CD4-positive, alpha-beta T cell treated with Interleukin-10 for 1 hour (primary cell): ENCODE measurements around the gene MPV17L2.
"Not testable (repeated sequence)": the region's sequence is repeated elsewhere in the genome, so short reads cannot be mapped to it uniquely, and the experiment has no call there.

ENCODE experiments used
- DNase-seq: peaks from one replicate; pipeline ENCODE4 v3.0.0-alpha.2; 2020

Gene MPV17L2

GRCh38 chr19:18192673-18193387, at the start of gene MPV17L2:
Gene MPV17L2, plus strand, starts transcription at chr19:18193218. Its CDS starts 64 bp downstream, at chr19:18193282.
- DNase-seq: peak; percentile 100

DNA sequence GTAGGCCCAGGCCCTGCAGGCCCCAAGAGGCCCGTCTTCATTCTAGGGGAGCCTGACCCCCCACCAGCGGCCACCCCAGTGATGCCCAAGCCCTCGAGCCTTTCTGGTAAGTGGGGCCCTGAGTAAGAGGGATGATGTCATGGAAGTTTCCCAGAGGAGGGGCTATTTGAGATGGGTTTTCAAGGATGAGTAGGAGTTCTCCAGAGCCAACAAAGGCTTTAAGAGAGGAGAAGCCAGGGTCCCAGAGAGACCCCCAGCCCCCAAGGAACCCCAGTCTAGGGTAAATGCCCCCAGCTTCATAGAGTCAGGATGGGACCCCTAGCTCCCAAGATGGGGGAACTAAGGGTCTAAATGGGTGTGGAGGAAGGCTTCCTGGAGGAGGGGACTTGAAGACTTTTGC, 49.1 kb upstream of the MPV17L2 start:
- no peak for DNase-seq

DNA sequence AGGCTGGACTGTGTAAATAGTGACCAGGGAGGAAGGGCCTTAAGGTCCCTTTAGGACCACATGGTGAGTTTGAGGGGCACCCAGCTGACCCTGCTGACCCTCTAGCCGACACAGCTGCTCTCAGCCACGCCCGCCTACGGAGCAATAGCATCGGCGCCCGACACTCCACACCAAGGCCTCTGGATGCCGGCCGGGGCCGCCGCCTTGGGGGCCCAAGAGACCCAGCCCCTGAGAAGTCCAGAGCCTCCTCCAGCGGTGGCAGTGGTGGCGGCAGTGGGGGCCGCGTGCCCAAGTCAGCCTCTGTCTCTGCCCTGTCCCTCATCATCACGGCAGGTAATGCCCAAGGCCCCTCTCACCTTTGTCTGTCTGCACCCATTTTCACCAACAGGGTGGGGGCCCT, 48.7 kb upstream of the MPV17L2 start:
- DNase-seq: no peak

DNA sequence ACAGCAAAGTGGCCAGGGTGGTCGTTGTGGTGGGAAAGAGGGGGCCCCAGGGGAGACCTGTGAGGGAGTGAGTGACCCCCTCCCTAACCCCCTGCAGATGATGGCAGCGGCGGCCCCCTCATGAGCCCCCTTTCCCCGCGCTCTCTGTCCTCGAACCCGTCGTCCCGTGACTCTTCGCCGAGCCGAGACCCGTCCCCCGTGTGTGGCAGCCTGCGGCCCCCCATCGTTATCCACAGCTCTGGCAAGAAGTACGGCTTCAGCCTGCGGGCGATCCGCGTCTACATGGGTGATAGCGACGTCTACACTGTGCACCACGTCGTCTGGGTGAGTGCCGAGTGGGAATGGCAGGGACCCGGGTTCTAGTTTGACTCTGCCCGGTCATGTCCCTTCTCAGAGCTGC, 48.1 kb upstream of the MPV17L2 start:
- no peak for DNase-seq

- no peak for DNase-seq
Observed at GRCh38 chr19:18145391-18145999, 47.5 kb upstream of the MPV17L2 start.

DNA sequence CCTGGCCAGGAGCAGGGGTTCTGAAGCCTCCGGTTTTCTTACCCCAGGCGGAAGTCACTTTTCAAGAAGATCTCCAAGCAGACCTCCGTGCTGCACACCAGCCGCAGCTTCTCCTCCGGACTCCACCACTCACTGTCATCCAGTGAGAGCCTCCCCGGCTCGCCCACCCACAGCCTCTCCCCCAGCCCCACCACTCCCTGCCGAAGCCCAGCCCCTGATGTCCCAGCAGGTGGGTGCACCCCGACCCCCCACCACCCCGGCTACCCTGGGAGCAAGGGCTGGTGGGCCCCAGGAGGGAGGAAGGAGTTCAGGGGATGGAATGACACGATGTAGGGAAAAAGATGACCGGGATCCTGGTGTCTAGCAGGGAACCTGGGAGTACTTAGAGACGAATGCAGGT, 45.6 kb upstream of the MPV17L2 start:
- no peak for DNase-seq

DNA sequence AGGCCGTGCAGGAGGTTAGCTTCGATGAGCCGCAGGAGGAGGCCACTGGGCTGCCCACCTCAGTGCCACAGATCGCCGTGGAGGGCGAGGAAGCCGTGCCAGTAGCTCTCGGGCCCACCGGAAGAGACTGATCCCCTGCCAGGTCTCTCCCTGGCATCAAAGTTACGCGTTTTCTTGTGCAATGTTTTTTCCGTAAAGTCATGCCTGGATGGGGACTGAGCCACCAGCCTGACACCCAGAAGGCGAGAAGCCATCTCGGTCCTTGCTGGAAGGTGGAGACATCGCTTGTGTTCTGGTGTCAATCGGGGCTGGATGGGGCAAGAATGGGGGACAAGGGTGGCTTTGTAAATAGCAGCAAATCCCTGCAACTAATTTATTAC, 43.4 kb upstream of the MPV17L2 start:
- DNase-seq: no peak

- DNase-seq: no peak
Observed at GRCh38 chr19:18150776-18151624, 42.0 kb upstream of the MPV17L2 start.

GRCh38 chr19:18152442-18152816, 40.6 kb upstream of the MPV17L2 start:
- peak; percentile 98 for DNase-seq

GRCh38 chr19:18152817-18153555, 40.0 kb upstream of the MPV17L2 start, which contains the start of gene PIK3R2:
Gene PIK3R2, plus strand, starts transcription at chr19:18153163. Its CDS starts 2,717 bp downstream, at chr19:18155880.
- DNase-seq: peak; percentile 99

DNA sequence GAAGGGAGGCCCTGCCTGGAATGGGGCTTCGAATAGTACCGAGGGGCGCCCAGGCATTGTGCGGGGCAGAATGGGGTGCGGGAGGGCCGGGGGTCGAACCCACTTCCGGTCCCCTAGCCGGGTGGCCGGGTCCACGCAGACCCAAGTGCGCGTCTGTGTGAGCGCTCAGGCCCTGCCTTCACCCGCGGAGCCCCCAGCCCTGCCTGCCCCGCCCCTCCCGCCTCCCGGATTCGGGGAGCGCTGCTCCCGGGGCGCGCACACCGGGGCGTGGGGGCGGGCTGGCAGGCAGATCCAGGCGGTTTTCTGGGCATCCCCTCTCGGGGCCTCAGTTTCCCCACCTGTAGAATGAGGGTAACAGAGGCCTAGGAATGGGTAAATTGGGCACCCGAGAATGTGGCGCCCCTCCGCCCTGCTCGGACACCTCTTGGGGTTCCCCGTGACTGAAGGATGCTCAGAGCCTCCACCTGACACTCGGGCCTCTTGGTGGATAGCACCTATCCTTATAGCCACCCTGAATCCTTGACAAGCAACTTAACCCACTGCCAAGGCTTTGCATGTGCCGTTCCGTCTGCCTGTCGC, 39.4 kb upstream of the MPV17L2 start:
- DNase-seq: no peak

DNA sequence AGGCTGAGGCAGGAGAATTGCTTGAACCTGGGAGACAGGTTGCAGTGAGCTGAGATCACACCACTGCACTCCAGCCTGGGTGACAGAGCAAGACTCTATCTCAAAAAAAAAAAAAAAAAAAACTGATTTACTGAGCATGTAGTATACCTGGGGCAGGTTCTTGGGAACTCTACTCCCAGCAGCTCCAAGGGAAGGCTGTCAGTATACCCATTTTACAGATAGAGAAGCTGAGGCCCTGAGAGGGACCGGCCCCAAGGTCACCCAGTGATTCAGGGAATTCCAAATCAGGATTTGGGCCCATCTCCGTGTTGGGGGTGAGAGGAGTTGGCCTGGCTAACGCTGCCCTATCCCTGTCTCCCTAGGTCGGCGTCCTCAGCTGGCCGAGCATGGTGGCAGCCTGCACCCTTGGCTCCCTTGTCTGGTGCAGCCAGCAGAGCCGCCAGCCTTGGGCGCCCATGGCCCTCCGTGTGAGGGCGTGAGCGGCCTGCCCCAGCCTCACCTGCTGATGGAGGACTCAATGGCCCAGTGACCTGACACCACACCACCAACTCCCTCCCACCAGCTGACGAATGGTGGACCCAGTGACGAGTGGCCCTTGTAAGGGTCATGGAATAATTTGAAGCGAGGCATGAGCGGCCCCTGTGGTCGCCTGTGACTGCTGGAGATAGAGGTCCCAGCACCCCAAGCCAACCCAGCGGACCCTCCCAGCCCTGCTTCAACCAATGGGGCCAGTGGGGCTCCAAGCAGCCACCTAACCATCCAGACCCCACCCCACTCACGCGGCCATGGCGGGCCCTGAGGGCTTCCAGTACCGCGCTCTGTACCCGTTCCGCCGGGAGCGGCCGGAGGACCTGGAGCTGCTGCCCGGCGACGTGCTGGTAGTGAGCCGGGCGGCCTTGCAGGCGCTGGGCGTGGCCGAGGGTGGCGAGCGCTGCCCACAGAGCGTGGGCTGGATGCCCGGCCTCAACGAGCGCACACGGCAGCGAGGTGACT, 37.6 kb upstream of the MPV17L2 start:
- no peak for DNase-seq

- no peak for DNase-seq
Observed at GRCh38 chr19:18156268-18156667, 36.8 kb upstream of the MPV17L2 start.

DNA sequence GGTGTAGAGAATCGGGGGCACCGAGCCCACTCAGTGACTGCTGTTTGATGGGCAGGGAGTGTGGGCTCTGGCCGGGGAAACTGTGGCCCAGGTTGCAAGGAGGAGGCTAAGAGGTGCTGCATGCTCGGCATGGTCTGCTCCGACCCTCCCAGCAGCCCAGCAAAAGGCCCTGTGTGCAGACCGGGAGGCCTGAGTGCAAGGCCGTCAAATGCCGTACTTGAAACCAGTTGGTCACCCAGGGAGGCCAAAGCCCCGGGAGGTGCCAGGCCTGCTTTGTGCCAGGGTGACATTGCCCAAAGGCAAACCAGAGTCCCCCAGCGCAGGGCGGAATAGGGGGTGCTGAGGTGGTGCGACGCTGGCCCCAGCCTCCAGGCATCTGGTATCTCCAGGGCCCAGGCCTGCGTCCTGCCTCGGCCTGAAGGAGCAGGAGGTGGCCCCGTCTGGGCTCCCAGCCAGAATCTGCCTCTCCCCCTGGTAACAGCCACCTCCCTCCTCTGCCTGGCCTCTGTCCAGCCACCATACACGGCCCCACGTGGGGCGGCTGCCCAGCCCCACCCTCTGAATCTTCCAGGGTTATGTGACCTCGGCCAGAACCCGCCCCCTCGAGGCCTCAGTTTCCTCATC, 36.1 kb upstream of the MPV17L2 start:
- DNase-seq: no peak

DNA sequence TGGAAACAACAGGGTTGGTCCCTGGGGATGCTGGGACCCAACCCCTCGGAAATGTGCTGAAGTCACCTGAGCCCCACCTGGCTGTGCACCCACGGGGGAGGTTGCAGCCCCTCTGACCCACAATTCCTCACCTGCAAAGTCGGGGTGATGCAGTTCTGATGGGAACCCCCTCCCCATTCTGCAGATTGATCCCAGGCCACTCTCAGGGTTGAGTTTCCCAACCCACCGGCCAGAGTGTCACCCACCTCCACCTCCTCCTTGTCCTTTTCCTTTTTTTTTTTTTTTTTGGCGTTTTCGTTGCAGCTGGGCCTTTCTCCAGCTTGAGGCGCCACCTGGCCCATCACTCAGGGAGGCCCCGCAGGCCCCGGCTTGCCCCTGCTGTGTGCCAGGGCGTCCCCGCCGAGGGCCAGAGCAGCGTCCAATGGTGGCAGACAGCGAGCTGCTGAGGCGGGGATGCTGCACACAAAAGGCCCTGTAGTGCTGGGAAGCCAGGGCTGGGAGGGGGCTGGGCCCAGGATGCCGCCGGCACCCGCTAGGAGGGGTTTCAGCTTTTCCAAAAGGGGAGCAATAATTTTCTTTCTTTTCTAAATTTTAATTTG, 35.5 kb upstream of the MPV17L2 start:
- no peak for DNase-seq

GRCh38 chr19:18158467-18158866, 34.6 kb upstream of the MPV17L2 start:
- no peak for DNase-seq

DNA sequence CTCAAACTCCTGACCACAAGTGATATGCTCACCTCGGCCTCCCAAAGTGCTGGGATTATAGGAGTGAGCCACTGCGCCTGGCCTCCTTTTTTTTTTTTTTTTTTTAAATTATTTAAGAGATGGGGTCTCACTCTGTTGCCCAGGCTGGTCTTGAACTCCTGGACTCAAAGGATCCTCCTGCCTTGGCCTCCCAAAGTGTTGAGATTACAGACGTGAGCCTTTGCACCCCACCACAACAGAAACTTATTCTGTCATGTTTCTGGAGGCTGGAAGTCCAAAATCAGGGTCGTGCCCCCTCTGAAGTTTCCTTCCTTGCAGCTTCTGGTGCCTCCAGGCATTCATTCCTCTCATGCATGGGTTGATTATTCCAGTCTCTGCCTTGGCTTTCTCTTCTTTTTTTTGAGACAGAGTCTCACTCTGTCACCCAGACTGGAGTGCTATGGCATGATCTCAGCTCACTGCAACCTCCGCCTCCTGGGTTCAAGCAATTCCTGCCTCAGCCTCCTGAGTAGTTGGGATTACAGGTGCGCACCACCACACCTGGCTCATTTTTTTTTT, 33.9 kb upstream of the MPV17L2 start:
- DNase-seq: not testable (repeated sequence)

DNA sequence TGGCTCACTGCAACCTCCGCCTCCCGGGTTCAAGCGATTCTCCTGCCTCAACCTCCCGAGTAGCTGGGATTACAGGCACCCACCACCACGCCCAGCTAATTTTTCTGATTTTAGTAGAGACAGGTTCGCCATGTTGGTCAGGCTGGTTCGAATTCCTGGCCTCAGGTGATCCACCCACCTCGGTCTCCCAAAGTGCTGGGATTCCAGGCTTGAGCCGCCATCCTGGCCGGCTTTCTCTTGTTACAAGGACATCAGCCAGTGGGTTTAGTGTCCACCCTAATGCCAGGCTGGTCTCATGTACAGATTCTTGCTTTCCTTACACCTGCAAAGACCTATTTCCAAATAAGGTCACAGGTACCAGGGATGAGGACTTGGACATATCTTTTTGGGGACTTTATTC, 33.2 kb upstream of the MPV17L2 start:
- DNase-seq: no peak

DNA sequence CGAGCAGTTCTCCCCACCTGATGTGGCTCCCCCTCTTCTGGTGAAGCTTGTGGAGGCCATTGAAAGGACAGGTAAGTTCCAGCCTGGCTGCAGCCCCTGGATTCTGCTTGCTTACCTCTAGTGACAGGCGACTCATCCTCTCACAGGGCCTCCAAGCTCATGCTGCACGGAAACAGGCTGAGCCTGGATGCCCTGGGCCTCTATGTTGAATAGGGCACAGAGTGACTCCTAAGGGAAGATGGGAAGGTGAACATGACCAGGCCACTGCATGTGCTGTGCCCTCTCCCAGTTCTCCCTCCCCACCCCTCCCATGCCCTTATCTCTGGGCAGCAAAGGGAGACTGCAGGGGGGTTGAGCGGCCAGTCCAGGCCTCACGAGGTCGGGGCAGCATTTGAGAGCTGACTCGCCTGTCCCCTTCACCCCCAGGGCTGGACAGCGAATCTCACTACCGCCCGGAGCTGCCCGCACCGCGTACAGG, 32.5 kb upstream of the MPV17L2 start:
- no peak for DNase-seq
